ENCODE measurements around the gene EFNA4.

- TF ChIP-seq HDGF (IDR thresholded peaks at IDR 0.05; ENCODE audit: borderline replicate concordance) (no peak), SP1 (IDR thresholded peaks at IDR 0.05) (no peak), BHLHE40 (IDR thresholded peaks at IDR 0.05; ENCODE audit: borderline replicate concordance) (no peak), FOXM1 (IDR thresholded peaks at IDR 0.05; ENCODE audit: borderline replicate concordance) (no peak), FOXK2 (IDR thresholded peaks at IDR 0.05) (no peak), TARDBP (IDR thresholded peaks at IDR 0.05) (no peak), NFRKB (IDR thresholded peaks at IDR 0.05) (no peak), ARNT (IDR thresholded peaks at IDR 0.05) (no peak), LEF1 (IDR thresholded peaks at IDR 0.05; ENCODE audit: borderline replicate concordance) (no peak), ELF4 (IDR thresholded peaks at IDR 0.05) (no peak), SUZ12 (IDR thresholded peaks at IDR 0.05) (no peak)
These were observed 13.8 kb downstream of the EFNA4 start for GRCh38 chr1:155077346-155077745.

Measured in HEK293T (cell line).